A673 (cell line): ENCODE measurements around the gene FGF14. TPM values are rescaled to one million over a fixed set of nuclear protein-coding genes. Genes with fewer than 3 reads are reported as not detected.

Experiments used
- BruUV-seq: library from RNA; stranded (reverse); fragments of 400-500 nt; replicated peaks from 2 replicates; lab custom pipeline; 2021; lab: Mats Ljungman, UMichigan
- CTCF ChIA-PET: fragments of 300-600 bp; sonication (Branson Sonifier 250); formaldehyde crosslinking; loops from one replicate; lab custom pipeline; 2022; ENCODE audit warnings: antibody characterized with exemption; lab: Charles Lee
- POLR2A ChIA-PET: fragments of 300-600 bp; sonication (Branson Sonifier 250); formaldehyde crosslinking; loops from one replicate; lab custom pipeline; 2022; ENCODE audit warnings: antibody characterized with exemption; ENCODE audit not compliant: low non-redundant PET; lab: Charles Lee
- DNase-seq: peaks from one replicate; pipeline ENCODE4 v3.0.0-alpha.2; 2015; ENCODE audit warnings: low spot score
- H3K27ac ChIP-seq: fragments of 200-600 bp; sonication (generic); 2 replicates; pipeline ENCODE4 v1.5.1; 2016; ENCODE audit warnings: mixed run types, low read depth, mild to moderate bottlenecking, mixed read lengths, antibody characterized with exemption, low read length; ENCODE audit not compliant: poor library complexity, severe bottlenecking
- H3K27me3 ChIP-seq: fragments of 200-600 bp; sonication (generic); replicated peaks from 2 replicates; pipeline ENCODE4 v1.6.1; 2017; ENCODE audit warnings: mixed run types, low read depth, mild to moderate bottlenecking, mixed read lengths, antibody characterized with exemption, low read length; ENCODE audit not compliant: insufficient read depth, poor library complexity
- H3K36me3 ChIP-seq: fragments of 200-600 bp; sonication (generic); 2 replicates; pipeline ENCODE4 v1.6.1; 2016; ENCODE audit warnings: mixed run types, mild to moderate bottlenecking, mixed read lengths, antibody characterized with exemption, low read length; ENCODE audit not compliant: insufficient read depth, poor library complexity, severe bottlenecking
- H3K4me1 ChIP-seq: fragments of 200-600 bp; sonication (generic); 2 replicates; pipeline ENCODE4 v1.6.1; 2017; ENCODE audit warnings: mixed run types, mild to moderate bottlenecking, mixed read lengths, antibody characterized with exemption, low read length; ENCODE audit not compliant: insufficient read depth, poor library complexity, severe bottlenecking
- H3K4me3 ChIP-seq: fragments of 200-600 bp; sonication (generic); 2 replicates; pipeline ENCODE4 v1.5.1; 2016; ENCODE audit warnings: low read depth, mixed run types, mild to moderate bottlenecking, mixed read lengths, low read length; ENCODE audit not compliant: poor library complexity, severe bottlenecking
- H3K9me3 ChIP-seq: fragments of 200-600 bp; sonication (generic); 2 replicates; pipeline ENCODE4 v1.6.1; 2016; ENCODE audit warnings: mixed run types, low read depth, mild to moderate bottlenecking, mixed read lengths, antibody characterized with exemption, low read length; ENCODE audit not compliant: poor library complexity, severe bottlenecking
- CTCF ChIP-seq: fragments of 300-800, 200-600 bp; sonication (generic); conservative IDR thresholded peaks from 2 replicates; pipeline ENCODE4 v1.5.1; 2017; ENCODE audit warnings: low read depth, mild to moderate bottlenecking, antibody characterized with exemption, low read length, moderate library complexity, mixed read lengths
- EZH2 ChIP-seq: fragments of 200-600 bp; sonication (generic); IDR thresholded peaks from 2 replicates; pipeline ENCODE4 v1.6.1; 2017; ENCODE audit warnings: borderline replicate concordance, low read depth, mild to moderate bottlenecking, mixed read lengths, antibody characterized with exemption, low read length; ENCODE audit not compliant: poor library complexity, severe bottlenecking
- intact Hi-C: fragments of 100-400 bp; cut with micrococcal nuclease; formaldehyde crosslinking; loops from one replicate; pipeline ENCODE4 v1.10.0; 2022; ENCODE audit not compliant: unreplicated experiment
- microRNA-seq: library from miRNA; unstranded; fragments of <30 nt; microRNA quantifications from one replicate; pipeline ENCODE4 v1.2.0, GENCODE V29; 2021
- total RNA-seq: library from RNA; stranded (reverse); gene quantifications from 2 replicates; pipeline ENCODE4 v1.2.3, GENCODE V29; 2021

Gene FGF14
- total RNA-seq, 1 experiment from 2014 or later, result 19.7 TPM

- CTCF ChIA-PET, result interaction anchor here (0.5 kb wide), 1 partner anchor 34 kb away, joined by 3 read pairs; no protein-coding TSS in a partner anchor
- TF ChIP-seq CTCF (no peak), EZH2 (no peak)
- H3K4me1 ChIP-seq, result no peaks in the 10 kb centered on the region
- no peaks in the 10 kb centered on the region for H3K27me3 ChIP-seq
- POLR2A ChIA-PET, result interaction anchor here (0.7 kb wide), 1 partner anchor 179 kb away, joined by 3 read pairs; no protein-coding TSS in a partner anchor
- no TSS peak for BruUV-seq
- H3K27ac ChIP-seq, result no peak overlapping the region
- intact Hi-C loops, result no loop called here
- H3K9me3 ChIP-seq, result peaks cover under 1% of the 10 kb centered on the region
- no peak for DNase-seq
- no peaks in the 10 kb centered on the region for H3K36me3 ChIP-seq
- H3K4me3 ChIP-seq, result no peak overlapping the region
Measured at GRCh38 chr13:101673360-101674105, 728.3 kb downstream of the FGF14 start.

GRCh38 chr13:101661839-101662238 lies 740.0 kb downstream of the FGF14 start:
- POLR2A ChIA-PET, result no interaction called here
- Histone ChIP-seq H3K27me3 (no peaks in the 10 kb centered on the region), H3K9me3 (no peaks in the 10 kb centered on the region), H3K27ac (no peak overlapping the region), H3K36me3 (no peaks in the 10 kb centered on the region), H3K4me1 (peaks cover 9% of the 10 kb centered on the region), H3K4me3 (no peak overlapping the region)
- CTCF ChIA-PET, result no interaction called here
- intact Hi-C loops, result no loop called here
- no peak for TF ChIP-seq CTCF
- no peak for TF ChIP-seq EZH2
- peak; percentile 69 for DNase-seq
- BruUV-seq, result no TSS peak

Small RNA genes lying within 50 kb of the gene (microRNA-seq; reads per million reads assigned to microRNA genes)
- gene MIR2681, result 38.0 reads per million, percentile 52 among the genes with 10 or more reads in this experiment
- 53.4 reads per million, percentile 58 among the genes with 10 or more reads in this experiment for gene MIR4705

Other genes starting within 250 kb of the FGF14 start
- gene TPP2, start 194.9 kb upstream of the FGF14 start, total RNA-seq, result 52.5 and 54.4 TPM in 2 replicates